Thymus (tissue), 11 donors: ENCODE data around the gene KAZN. TPM values are rescaled to one million over a fixed set of nuclear protein-coding genes. Genes with fewer than 3 reads are reported as not detected.

Source experiments
- DNase-seq, 9 donors: peaks; one replicate each; pipeline ENCODE4 v3.0.0-alpha.2; 2013; ENCODE audit warnings: low spot score in 9 of 9, low read depth in 6 of 9, missing footprints in 1 of 9
- H3K27ac ChIP-seq, 2 donors: one replicate each; pipeline ENCODE4 v1.5.1; 2013; ENCODE audit warnings: control low read depth in 1 of 2, low read depth in 1 of 2, low read length in 1 of 2, mild to moderate bottlenecking in 1 of 2, moderate library complexity in 1 of 2
- H3K27me3 ChIP-seq, 2 donors: one replicate each; pipeline ENCODE4 v1.5.1; 2013; ENCODE audit warnings: low read length in 1 of 2; ENCODE audit not compliant: control insufficient read depth in 2 of 2, insufficient read depth in 1 of 2
- H3K36me3 ChIP-seq, 2 donors: one replicate each; pipeline ENCODE4 v1.5.1; 2013; ENCODE audit warnings: low read length in 1 of 2, mild to moderate bottlenecking in 1 of 2, moderate library complexity in 1 of 2; ENCODE audit not compliant: control insufficient read depth in 2 of 2, insufficient read depth in 2 of 2
- H3K4me1 ChIP-seq, 2 donors: one replicate each; pipeline ENCODE4 v1.5.1; 2013; ENCODE audit warnings: low read length in 2 of 2; ENCODE audit not compliant: control insufficient read depth in 2 of 2, insufficient read depth in 2 of 2
- H3K4me3 ChIP-seq, 2 donors: one replicate each; pipeline ENCODE4 v1.5.1; 2013; ENCODE audit warnings: low read length in 2 of 2, control low read depth in 1 of 2, mild to moderate bottlenecking in 1 of 2
- H3K9me3 ChIP-seq, 2 donors: one replicate each; pipeline ENCODE4 v1.5.1; 2013; ENCODE audit warnings: low read length in 1 of 2, mild to moderate bottlenecking in 1 of 2; ENCODE audit not compliant: control insufficient read depth in 2 of 2, insufficient read depth in 1 of 2
- WGBS: extraction: QIAGEN DNeasy Blood & Tissue Kit; methylation state at CpG from one replicate; pipeline ENCODE4 v1.1.7; 2013; 5-methylcytosine and 5-hydroxymethylcytosine counted together
- polyA plus RNA-seq: library from polyadenylated mRNA; stranded (reverse); fragments of 200-250 nt; gene quantifications from one replicate; pipeline ENCODE4 v1.2.3, GENCODE V29; 2013
- total RNA-seq: library from RNA; stranded (reverse); fragments of 120-200 nt; gene quantifications from one replicate; pipeline ENCODE4 v1.2.4, GENCODE V29; 2013
- donor health status: healthy.

The KAZN gene
- total and polyA plus RNA-seq, 2 donors, result 1.3 to 5.7 TPM

DNA sequence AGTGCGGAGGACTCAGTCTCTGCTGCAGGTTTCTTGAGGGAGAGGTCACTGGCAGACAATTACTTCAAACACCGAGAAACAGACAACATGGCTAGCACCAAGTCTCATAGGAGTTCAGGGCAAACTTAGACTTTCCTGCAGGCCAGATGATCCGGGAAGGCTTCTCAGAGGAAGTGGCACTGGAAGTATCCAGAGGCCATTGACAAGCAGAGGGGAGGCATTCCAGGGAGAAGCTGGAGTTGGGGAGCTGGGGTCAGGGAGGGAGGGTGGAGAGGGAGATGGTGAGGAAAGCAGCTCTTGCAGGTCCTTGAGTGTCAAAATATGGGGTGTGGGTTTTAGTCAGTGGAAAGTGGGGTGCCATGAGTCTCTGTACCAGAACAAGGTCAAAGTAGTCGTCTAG, 147.9 kb downstream of the KAZN start:
- Histone ChIP-seq H3K4me1 (peaks cover 0 to 11% of the 10 kb centered on the region in 2 donors), H3K36me3 (no peaks in the 10 kb centered on the region), H3K4me3 (no peak overlapping the region), H3K27ac (no peak overlapping the region), H3K9me3 (no peaks in the 10 kb centered on the region), H3K27me3 (no peaks in the 10 kb centered on the region)
- 95% methylated on average over 4 of the region's 4 CpGs for WGBS
- DNase-seq, result no peak

DNA sequence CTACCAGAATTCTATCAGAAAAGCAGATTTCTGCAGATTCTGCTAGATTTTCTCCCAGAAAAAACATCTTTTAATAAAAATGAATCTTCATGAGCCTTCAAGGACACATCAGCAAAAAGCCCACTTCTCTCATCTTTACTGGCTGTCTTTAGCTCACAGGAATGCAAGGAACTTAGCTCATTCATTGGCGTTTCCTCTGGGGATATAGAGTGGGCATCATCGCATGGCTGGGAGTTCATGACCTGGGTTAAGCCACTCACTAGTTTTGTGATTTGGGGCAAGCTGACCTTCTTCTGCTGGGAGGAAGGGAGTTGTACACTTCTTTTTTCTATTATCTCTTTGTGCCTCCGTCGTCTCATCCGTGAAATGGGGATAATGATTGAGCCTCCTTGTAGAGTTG, 149.7 kb downstream of the KAZN start:
- H3K36me3 ChIP-seq, result no peaks in the 10 kb centered on the region
- no peak overlapping the region for H3K27ac ChIP-seq
- 100% methylated on average over 5 of the region's 5 CpGs for WGBS
- no peaks in the 10 kb centered on the region for H3K27me3 ChIP-seq
- no peaks in the 10 kb centered on the region for H3K9me3 ChIP-seq
- no peak overlapping the region for H3K4me3 ChIP-seq
- DNase-seq, result no peak
- H3K4me1 ChIP-seq, result no peaks in the 10 kb centered on the region

DNA sequence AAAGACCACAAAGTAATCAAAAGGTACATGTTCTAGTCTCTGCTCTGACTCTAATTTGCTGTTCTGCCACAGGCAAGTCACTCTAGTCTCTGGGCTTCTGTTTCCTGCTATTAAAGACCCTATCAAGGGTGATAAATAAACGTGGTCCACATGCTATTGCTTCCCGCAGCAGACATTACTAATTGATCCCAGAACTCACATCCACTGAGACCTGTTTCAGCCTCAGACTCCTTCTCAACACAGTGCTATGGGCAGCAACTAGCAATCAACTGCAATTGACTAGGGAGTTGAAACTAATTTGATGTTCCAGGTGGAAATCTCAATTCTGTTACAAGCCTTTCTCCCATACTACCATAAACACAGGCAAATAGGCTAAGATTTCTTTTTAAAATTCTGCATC, 150.5 kb downstream of the KAZN start:
- H3K27me3 ChIP-seq, result no peaks in the 10 kb centered on the region
- no peaks in the 10 kb centered on the region for H3K4me1 ChIP-seq
- H3K27ac ChIP-seq, result no peak overlapping the region
- no peak for DNase-seq
- no peak overlapping the region for H3K4me3 ChIP-seq
- H3K9me3 ChIP-seq, result peaks cover 0 to 2% of the 10 kb centered on the region in 2 donors
- WGBS, result 83% methylated on average over 2 of the region's 2 CpGs
- H3K36me3 ChIP-seq, result no peaks in the 10 kb centered on the region

- H3K27me3 ChIP-seq, result no peaks in the 10 kb centered on the region
- DNase-seq, result no peak
- no peaks in the 10 kb centered on the region for H3K36me3 ChIP-seq
- H3K4me3 ChIP-seq, result no peak overlapping the region
- peaks cover 0 to 2% of the 10 kb centered on the region in 2 donors for H3K4me1 ChIP-seq
- 97% methylated on average over 2 of the region's 2 CpGs for WGBS
- H3K27ac ChIP-seq, result no peak overlapping the region
- peaks cover 0 to 2% of the 10 kb centered on the region in 2 donors for H3K9me3 ChIP-seq
Observed at GRCh38 chr1:14750490-14750889, 152.0 kb downstream of the KAZN start.

DNA sequence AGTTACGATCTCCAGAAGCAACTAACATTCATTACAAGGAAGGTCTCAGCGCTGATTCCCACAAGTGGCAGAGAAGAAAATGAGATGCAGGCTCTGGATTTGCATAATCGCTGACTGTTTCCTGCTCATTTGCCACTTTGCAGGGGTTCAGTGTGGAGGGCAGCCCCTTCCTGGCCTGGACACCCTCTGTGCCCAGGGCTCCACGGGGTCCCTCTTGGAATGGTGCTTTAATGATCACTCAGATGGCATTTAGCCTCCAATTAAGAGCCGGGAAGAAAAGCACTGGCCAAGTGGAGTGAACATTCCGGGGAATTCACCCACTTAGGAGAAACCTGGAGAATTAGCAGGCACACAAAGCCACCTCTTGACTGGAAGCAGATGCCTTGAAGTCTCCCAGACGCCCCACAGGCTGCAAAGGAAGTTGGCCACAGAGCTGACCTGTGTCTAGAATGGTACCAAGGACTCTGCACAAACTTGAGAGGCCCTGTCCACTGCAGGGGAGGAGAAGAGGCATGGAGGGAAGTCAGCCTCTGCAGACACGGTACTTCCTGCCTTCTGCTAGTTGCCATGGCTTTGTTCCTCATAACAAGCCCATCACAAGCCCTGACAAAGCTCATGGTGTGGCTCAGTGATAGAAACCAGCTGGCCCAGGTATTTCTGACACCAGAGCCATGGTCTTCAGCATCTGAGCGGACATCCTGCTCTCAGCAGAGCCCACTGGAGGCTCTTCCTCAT, 157.2 kb downstream of the KAZN start:
- WGBS, result 64% methylated on average over 9 of the region's 9 CpGs

GRCh38 chr1:14756589-14757285, 158.3 kb downstream of the KAZN start:
- no peak overlapping the region for H3K27ac ChIP-seq
- no peak for DNase-seq
- no peaks in the 10 kb centered on the region for H3K27me3 ChIP-seq
- no peak overlapping the region for H3K4me3 ChIP-seq
- peaks cover 0 to 14% of the 10 kb centered on the region in 2 donors for H3K4me1 ChIP-seq
- WGBS, result 91% methylated on average over 6 of the region's 6 CpGs
- no peaks in the 10 kb centered on the region for H3K36me3 ChIP-seq
- peaks cover 0 to 2% of the 10 kb centered on the region in 2 donors for H3K9me3 ChIP-seq

More for the DNA sequence above, 157.2 kb downstream of the KAZN start:
- no peak for DNase-seq
- Histone ChIP-seq H3K27ac (no peak overlapping the region), H3K36me3 (no peaks in the 10 kb centered on the region), H3K27me3 (no peaks in the 10 kb centered on the region), H3K9me3 (peaks cover 0 to 2% of the 10 kb centered on the region in 2 donors), H3K4me1 (peaks cover 0 to 10% of the 10 kb centered on the region in 2 donors), H3K4me3 (no peak overlapping the region)

DNA sequence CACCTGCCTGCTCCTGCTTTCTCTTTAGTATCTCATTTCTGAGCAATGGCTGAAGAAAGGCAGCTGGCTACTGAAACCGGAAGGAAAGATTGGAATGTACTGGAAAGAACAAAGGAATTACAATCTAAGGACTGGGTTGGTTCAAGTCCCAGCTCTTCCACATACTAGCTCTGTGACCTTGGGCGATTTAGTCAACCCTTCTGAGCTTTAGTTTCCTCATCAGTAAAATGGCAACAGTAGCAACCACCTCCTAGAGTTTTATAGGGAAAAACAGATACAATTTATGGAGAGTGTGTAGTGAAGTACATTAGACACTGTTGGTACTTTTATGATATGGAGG, 158.8 kb downstream of the KAZN start:
- H3K27ac ChIP-seq, result no peak overlapping the region
- WGBS, result 94% methylated on average over 2 of the region's 2 CpGs
- H3K9me3 ChIP-seq, result peaks cover 0 to 2% of the 10 kb centered on the region in 2 donors
- H3K36me3 ChIP-seq, result no peaks in the 10 kb centered on the region
- H3K4me1 ChIP-seq, result peaks cover 0 to 17% of the 10 kb centered on the region in 2 donors
- DNase-seq, result no peak
- no peak overlapping the region for H3K4me3 ChIP-seq
- H3K27me3 ChIP-seq, result no peaks in the 10 kb centered on the region

GRCh38 chr1:14759042-14759818, 160.7 kb downstream of the KAZN start:
- Histone ChIP-seq H3K27ac (no peak overlapping the region), H3K27me3 (no peaks in the 10 kb centered on the region), H3K4me1 (peaks cover 0 to 17% of the 10 kb centered on the region in 2 donors), H3K9me3 (no peaks in the 10 kb centered on the region), H3K36me3 (no peaks in the 10 kb centered on the region), H3K4me3 (no peak overlapping the region)
- 90% methylated on average over 15 of the region's 15 CpGs for WGBS
- no peak for DNase-seq

DNA sequence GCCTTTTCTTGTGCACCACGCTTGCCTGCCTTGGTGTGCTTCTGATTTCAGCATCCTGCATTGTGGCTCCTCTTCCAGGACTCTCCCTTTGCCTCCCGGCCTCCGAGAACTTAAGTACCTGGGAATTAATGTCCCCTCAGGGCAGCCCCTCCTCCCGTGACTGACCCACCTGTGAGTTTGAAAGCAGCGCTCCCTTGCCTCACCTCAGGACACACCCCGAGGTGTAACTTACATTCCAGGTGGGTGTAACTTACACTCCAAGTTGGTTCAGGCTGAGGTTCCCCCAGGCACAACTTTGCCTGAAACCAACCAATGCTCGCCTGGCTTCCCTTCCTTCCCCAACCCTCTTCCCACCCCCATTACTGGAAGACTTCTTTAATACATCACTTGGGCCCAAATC, 161.4 kb downstream of the KAZN start:
- H3K27me3 ChIP-seq, result no peaks in the 10 kb centered on the region
- H3K4me3 ChIP-seq, result no peak overlapping the region
- no peak for DNase-seq
- no peaks in the 10 kb centered on the region for H3K36me3 ChIP-seq
- no peak overlapping the region for H3K27ac ChIP-seq
- no peaks in the 10 kb centered on the region for H3K9me3 ChIP-seq
- peaks cover 0 to 17% of the 10 kb centered on the region in 2 donors for H3K4me1 ChIP-seq
- WGBS, result 95% methylated on average over 7 of the region's 7 CpGs
